ENCODE data around the gene LRRC34.

GRCh38 chr3:169748670-169749069 is 64.0 kb downstream of the LRRC34 start:
- TF ChIP-seq TAF1 (IDR thresholded peaks at IDR 0.05; ENCODE audit: low read depth) (no peak), EGR1 (IDR thresholded peaks at IDR 0.05) (no peak), CREB1 (IDR thresholded peaks at IDR 0.05; ENCODE audit: low read depth) (no peak), EP300 (IDR thresholded peaks at IDR 0.05; ENCODE audit: borderline replicate concordance) (no peak), RAD21 (IDR thresholded peaks at IDR 0.05; ENCODE audit: low read depth) (no peak)
- TF ChIP-seq, protein P1, sequence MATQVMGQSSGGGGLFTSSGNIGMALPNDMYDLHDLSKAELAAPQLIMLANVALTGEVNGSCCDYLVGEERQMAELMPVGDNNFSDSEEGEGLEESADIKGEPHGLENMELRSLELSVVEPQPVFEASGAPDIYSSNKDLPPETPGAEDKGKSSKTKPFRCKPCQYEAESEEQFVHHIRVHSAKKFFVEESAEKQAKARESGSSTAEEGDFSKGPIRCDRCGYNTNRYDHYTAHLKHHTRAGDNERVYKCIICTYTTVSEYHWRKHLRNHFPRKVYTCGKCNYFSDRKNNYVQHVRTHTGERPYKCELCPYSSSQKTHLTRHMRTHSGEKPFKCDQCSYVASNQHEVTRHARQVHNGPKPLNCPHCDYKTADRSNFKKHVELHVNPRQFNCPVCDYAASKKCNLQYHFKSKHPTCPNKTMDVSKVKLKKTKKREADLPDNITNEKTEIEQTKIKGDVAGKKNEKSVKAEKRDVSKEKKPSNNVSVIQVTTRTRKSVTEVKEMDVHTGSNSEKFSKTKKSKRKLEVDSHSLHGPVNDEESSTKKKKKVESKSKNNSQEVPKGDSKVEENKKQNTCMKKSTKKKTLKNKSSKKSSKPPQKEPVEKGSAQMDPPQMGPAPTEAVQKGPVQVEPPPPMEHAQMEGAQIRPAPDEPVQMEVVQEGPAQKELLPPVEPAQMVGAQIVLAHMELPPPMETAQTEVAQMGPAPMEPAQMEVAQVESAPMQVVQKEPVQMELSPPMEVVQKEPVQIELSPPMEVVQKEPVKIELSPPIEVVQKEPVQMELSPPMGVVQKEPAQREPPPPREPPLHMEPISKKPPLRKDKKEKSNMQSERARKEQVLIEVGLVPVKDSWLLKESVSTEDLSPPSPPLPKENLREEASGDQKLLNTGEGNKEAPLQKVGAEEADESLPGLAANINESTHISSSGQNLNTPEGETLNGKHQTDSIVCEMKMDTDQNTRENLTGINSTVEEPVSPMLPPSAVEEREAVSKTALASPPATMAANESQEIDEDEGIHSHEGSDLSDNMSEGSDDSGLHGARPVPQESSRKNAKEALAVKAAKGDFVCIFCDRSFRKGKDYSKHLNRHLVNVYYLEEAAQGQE (IDR thresholded peaks at IDR 0.05; ENCODE audit: low read depth) = no peak
- TF ChIP-seq, protein P2, sequence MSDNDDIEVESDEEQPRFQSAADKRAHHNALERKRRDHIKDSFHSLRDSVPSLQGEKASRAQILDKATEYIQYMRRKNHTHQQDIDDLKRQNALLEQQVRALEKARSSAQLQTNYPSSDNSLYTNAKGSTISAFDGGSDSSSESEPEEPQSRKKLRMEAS (IDR thresholded peaks at IDR 0.05) = no peak

Data from Ishikawa (cell line).